ENCODE data around the gene COL6A1. TPM values are rescaled to one million over a fixed set of nuclear protein-coding genes. Genes with fewer than 3 reads are reported as not detected.

Gene COL6A1
- total RNA-seq, 1 experiment from 2014 or later, result 87.5 TPM

- Histone ChIP-seq H3K9me2 (ENCODE audit: insufficient read depth) (no peaks in the 10 kb centered on the region), H3K9ac (ENCODE audit: low read length) (no peak overlapping the region), H3K27ac (ENCODE audit: low read depth, low read length) (no peak overlapping the region), H3K4me2 (ENCODE audit: low read length) (no peak overlapping the region), H3K36me3 (ENCODE audit: control insufficient read depth in 1 of 2, insufficient read depth in 2 of 2, low read length in 2 of 2) (no peaks in the 10 kb centered on the region), H3K79me2 (ENCODE audit: insufficient read depth, low read length) (no peaks in the 10 kb centered on the region; the same call in 1 of the 2 replicates), H3K9me3 (ENCODE audit: control insufficient read depth in 1 of 2, insufficient read depth in 1 of 2, low read depth in 1 of 2, low read length in 2 of 2) (no peaks in the 10 kb centered on the region), H3K4me1 (ENCODE audit: control insufficient read depth in 1 of 2, insufficient read depth in 2 of 2, low read length in 2 of 2) (peaks cover 10 to 43% of the 10 kb centered on the region in 2 experiments; a peak in 3 of 4 replicates), H2AFZ (ENCODE audit: low read depth, low read length, poor library complexity, severe bottlenecking) (no peak overlapping the region), H3K27me3 (ENCODE audit: insufficient read depth, low read length) (no peaks in the 10 kb centered on the region), H4K20me1 (ENCODE audit: insufficient read depth) (no peaks in the 10 kb centered on the region), H3K4me3 (replicated peaks in 1 of 2; ENCODE audit: low read depth in 1 of 2, low read length in 2 of 2) (no peak overlapping the region)
- ChIA-PET POLR2A (no interaction called here), CTCF (no interaction called here), RAD21 (ENCODE audit: low non-redundant PET in 1 of 2, low total read pairs in 2 of 2, uncharacterized antibody in 2 of 2, unreplicated experiment in 2 of 2) (no interaction called here)
- DNase-seq (ENCODE audit: low read depth, low spot score) (no peak), ATAC-seq (no peak)
- intact Hi-C loops (cut with micrococcal nuclease), result loop anchor here (10.0 kb wide), 1 partner anchor 345 kb away; the partner anchor contains the start of genes C21orf58 and PCNT
- no TSS peak for BruUV-seq (replicated peaks)
- TF ChIP-seq EZH2phosphoT487 (IDR thresholded peaks at IDR 0.05; ENCODE audit: borderline replicate concordance) (no peak), POLR2AphosphoS5 (IDR thresholded peaks at IDR 0.05; ENCODE audit: low read depth, low read length) (no peak), ZBTB33 (IDR thresholded peaks at IDR 0.05; ENCODE audit: extremely low read depth, insufficient replicate concordance, low read length) (no peak), ZFX (IDR thresholded peaks at IDR 0.05) (no peak), ELF1 (IDR thresholded peaks at IDR 0.05; ENCODE audit: borderline replicate concordance, low read depth) (no peak)
Measured at GRCh38 chr21:45979651-45980050, 1.9 kb upstream of the COL6A1 start.

GRCh38 chr21:45980271-45980670 is 1.3 kb upstream of the COL6A1 start:
- POLR2A ChIA-PET, result no interaction called here
- no peaks in the 10 kb centered on the region for H4K20me1 ChIP-seq (ENCODE audit: insufficient read depth)
- intact Hi-C loops (cut with micrococcal nuclease), result no loop called here
- CTCF ChIA-PET, result no interaction called here
- no peaks in the 10 kb centered on the region for H3K9me2 ChIP-seq (ENCODE audit: insufficient read depth)
- H2AFZ ChIP-seq (ENCODE audit: low read depth, low read length, poor library complexity, severe bottlenecking), result no peak overlapping the region
- ATAC-seq (no peak), DNase-seq (ENCODE audit: low read depth, low spot score) (no peak)
- H3K9ac ChIP-seq (ENCODE audit: low read length), result no peak overlapping the region
- BruUV-seq (replicated peaks), result no TSS peak
- no peak overlapping the region for H3K4me3 ChIP-seq (replicated peaks in 1 of 2; ENCODE audit: low read depth in 1 of 2, low read length in 2 of 2)
- peak overlapping the region; percentile 79 for H3K4me2 ChIP-seq (ENCODE audit: low read length)
- no peaks in the 10 kb centered on the region for H3K27me3 ChIP-seq (ENCODE audit: insufficient read depth, low read length)
- H3K9me3 ChIP-seq (ENCODE audit: control insufficient read depth in 1 of 2, insufficient read depth in 1 of 2, low read depth in 1 of 2, low read length in 2 of 2), result no peaks in the 10 kb centered on the region
- no peak overlapping the region for H3K27ac ChIP-seq (ENCODE audit: low read depth, low read length)
- H3K36me3 ChIP-seq (ENCODE audit: control insufficient read depth in 1 of 2, insufficient read depth in 2 of 2, low read length in 2 of 2), result peaks cover 0 to 4% of the 10 kb centered on the region in 2 experiments; a peak in 1 of 4 replicates
- peaks cover 4 to 37% of the 10 kb centered on the region in 2 experiments; a peak in 3 of 4 replicates for H3K4me1 ChIP-seq (ENCODE audit: control insufficient read depth in 1 of 2, insufficient read depth in 2 of 2, low read length in 2 of 2)
- H3K79me2 ChIP-seq (ENCODE audit: insufficient read depth, low read length), result no peaks in the 10 kb centered on the region; the same call in 1 of the 2 replicates
- RAD21 ChIA-PET (ENCODE audit: low non-redundant PET in 1 of 2, low total read pairs in 2 of 2, uncharacterized antibody in 2 of 2, unreplicated experiment in 2 of 2), result no interaction called here
- TF ChIP-seq ELF1 (IDR thresholded peaks at IDR 0.05; ENCODE audit: borderline replicate concordance, low read depth), result no peak
- no peak for TF ChIP-seq ATF3 (IDR thresholded peaks at IDR 0.05)
- no peak for TF ChIP-seq EZH2 (IDR thresholded peaks at IDR 0.05)
- no peak for TF ChIP-seq EZH2phosphoT487 (IDR thresholded peaks at IDR 0.05; ENCODE audit: borderline replicate concordance)
- TF ChIP-seq ZNF274 (IDR thresholded peaks at IDR 0.05; ENCODE audit: low read depth, low read length), result no peak
- TF ChIP-seq REST (IDR thresholded peaks at IDR 0.05; ENCODE audit: low read depth), result no peak
- TF ChIP-seq ZBTB33 (IDR thresholded peaks at IDR 0.05; ENCODE audit: extremely low read depth, insufficient replicate concordance, low read length), result no peak
- no peak for TF ChIP-seq SRF (IDR thresholded peaks at IDR 0.05; ENCODE audit: low read depth)
- no peak for TF ChIP-seq RAD21 (IDR thresholded peaks at IDR 0.05; ENCODE audit: low read depth)
